ENCODE data around the gene CAMKK1. TPM values are rescaled to one million over a fixed set of nuclear protein-coding genes. Genes with fewer than 3 reads are reported as not detected.

Gene CAMKK1
- total and polyA plus RNA-seq, 11 donors = 2.0 to 6.8 (median 4.2) TPM

GRCh38 chr17:3861761-3862681 lies 30.8 kb downstream of the CAMKK1 start:
- no peaks in the 10 kb centered on the region for H3K27me3 ChIP-seq
- ATAC-seq = no peak

GRCh38 chr17:3860939-3861700 lies 31.7 kb downstream of the CAMKK1 start:
- peaks cover 0 to 9% (median 0%) of the 10 kb centered on the region in 12 donors for H3K4me1 ChIP-seq
- WGBS, 4 donors = 92 to 98% (median 95%) methylated on average over 17 to 30 of the region's 30 CpGs
- peaks cover 0 to 17% (median 13%) of the 10 kb centered on the region in 9 donors for H3K36me3 ChIP-seq
- no peak overlapping the region for H3K4me3 ChIP-seq
- intact Hi-C loops (cut with DNase I) = loop anchor here in 5 of 10 donors (5.0 to 10.0 kb wide), 5 partner anchors 46 to 146 kb away; no protein-coding TSS in a partner anchor
- DNase-seq (no peak), ATAC-seq (no peak)
- no peaks in the 10 kb centered on the region for H3K27me3 ChIP-seq
- no peak overlapping the region for H3K27ac ChIP-seq
- TF ChIP-seq POLR2A (IDR thresholded peaks at IDR 0.05) (no peak), CTCF (IDR thresholded peaks at IDR 0.05) (no peak)
- H3K9me3 ChIP-seq = no peaks in the 10 kb centered on the region

More at GRCh38 chr17:3861761-3862681, 30.8 kb downstream of the CAMKK1 start:
- no peak for DNase-seq
- no peaks in the 10 kb centered on the region for H3K9me3 ChIP-seq
- peaks cover 0 to 9% (median 0%) of the 10 kb centered on the region in 12 donors for H3K4me1 ChIP-seq
- intact Hi-C loops (cut with DNase I) = loop anchor here in 6 of 10 donors (2.0 to 10.0 kb wide), 7 partner anchors 45 to 145 kb away; no protein-coding TSS in a partner anchor
- WGBS, 4 donors = 87 to 89% (median 89%) methylated on average over 15 to 28 of the region's 28 CpGs
- no peak overlapping the region for H3K27ac ChIP-seq
- TF ChIP-seq POLR2A (IDR thresholded peaks at IDR 0.05) (no peak), CTCF (IDR thresholded peaks at IDR 0.05) (no peak)
- no peak overlapping the region for H3K4me3 ChIP-seq
- peaks cover 0 to 17% (median 13%) of the 10 kb centered on the region in 9 donors for H3K36me3 ChIP-seq

- H3K4me3 ChIP-seq = no peak overlapping the region
- peaks cover 0 to 17% (median 13%) of the 10 kb centered on the region in 9 donors for H3K36me3 ChIP-seq
- ATAC-seq = no peak
- TF ChIP-seq POLR2A (IDR thresholded peaks at IDR 0.05) = no peak
- TF ChIP-seq CTCF (IDR thresholded peaks at IDR 0.05) = no peak
- H3K9me3 ChIP-seq = no peaks in the 10 kb centered on the region
- H3K4me1 ChIP-seq = peaks cover 0 to 3% (median 0%) of the 10 kb centered on the region in 12 donors
- no peak overlapping the region for H3K27ac ChIP-seq
- DNase-seq = no peak
- intact Hi-C loops (cut with DNase I) = loop anchor here in 5 of 10 donors (5.0 to 10.0 kb wide), 5 partner anchors 47 to 147 kb away; no protein-coding TSS in a partner anchor
- 76 to 86% (median 80%) methylated on average over 7 to 9 of the region's 9 CpGs for WGBS, 4 donors
- H3K27me3 ChIP-seq = no peaks in the 10 kb centered on the region
Measured at GRCh38 chr17:3859940-3860339, 32.9 kb downstream of the CAMKK1 start.
